ENCODE measurements around the gene ANKDD1A. TPM values are rescaled to one million over a fixed set of nuclear protein-coding genes. Genes with fewer than 3 reads are reported as not detected.

The ANKDD1A gene
- total RNA-seq, 1 donor from 2014 or later = 6.8 TPM

- H3K27ac Mint-ChIP-seq (ENCODE audit: unreplicated experiment) = no peak overlapping the region
Measured at GRCh38 chr15:64917211-64917610, 5.5 kb downstream of the ANKDD1A start.

GRCh38 chr15:64919721-64920120, 8.0 kb downstream of the ANKDD1A start:
- TF ChIP-seq CTCF (IDR thresholded peaks at IDR 0.05; ENCODE audit: partially characterized antibody, unreplicated experiment) = no peak
- Mint-ChIP-seq H3K4me3 (ENCODE audit: unreplicated experiment) (no peak overlapping the region), H3K9me3 (ENCODE audit: unreplicated experiment) (peaks cover 6% of the 10 kb centered on the region), H3K27me3 (ENCODE audit: unreplicated experiment) (peaks cover 10% of the 10 kb centered on the region), H3K4me1 (ENCODE audit: low read depth, unreplicated experiment) (peaks cover 11% of the 10 kb centered on the region), H3K36me3 (ENCODE audit: unreplicated experiment) (no peaks in the 10 kb centered on the region), H3K27ac (ENCODE audit: unreplicated experiment) (no peak overlapping the region)
- no peak for DNase-seq

More at GRCh38 chr15:64917211-64917610, 5.5 kb downstream of the ANKDD1A start:
- Mint-ChIP-seq H3K4me3 (ENCODE audit: unreplicated experiment) (no peak overlapping the region), H3K4me1 (ENCODE audit: low read depth, unreplicated experiment) (peaks cover 13% of the 10 kb centered on the region), H3K36me3 (ENCODE audit: unreplicated experiment) (no peaks in the 10 kb centered on the region), H3K9me3 (ENCODE audit: unreplicated experiment) (peaks cover 6% of the 10 kb centered on the region), H3K27me3 (ENCODE audit: unreplicated experiment) (peaks cover 18% of the 10 kb centered on the region)
- DNase-seq = no peak
- no peak for TF ChIP-seq CTCF (IDR thresholded peaks at IDR 0.05; ENCODE audit: partially characterized antibody, unreplicated experiment)

- peaks cover 8% of the 10 kb centered on the region for H3K9me3 Mint-ChIP-seq (ENCODE audit: unreplicated experiment)
- no peaks in the 10 kb centered on the region for H3K36me3 Mint-ChIP-seq (ENCODE audit: unreplicated experiment)
- H3K27me3 Mint-ChIP-seq (ENCODE audit: unreplicated experiment) = peaks cover 3% of the 10 kb centered on the region
- no peak overlapping the region for H3K4me3 Mint-ChIP-seq (ENCODE audit: unreplicated experiment)
- peaks cover 4% of the 10 kb centered on the region for H3K4me1 Mint-ChIP-seq (ENCODE audit: low read depth, unreplicated experiment)
- no peak for TF ChIP-seq CTCF (IDR thresholded peaks at IDR 0.05; ENCODE audit: partially characterized antibody, unreplicated experiment)
- no peak for DNase-seq
- H3K27ac Mint-ChIP-seq (ENCODE audit: unreplicated experiment) = no peak overlapping the region
Measured at GRCh38 chr15:64921711-64922110, 10.0 kb downstream of the ANKDD1A start.

- H3K4me3 Mint-ChIP-seq (ENCODE audit: unreplicated experiment) = no peak overlapping the region
- peaks cover 3% of the 10 kb centered on the region for H3K27me3 Mint-ChIP-seq (ENCODE audit: unreplicated experiment)
- no peak overlapping the region for H3K27ac Mint-ChIP-seq (ENCODE audit: unreplicated experiment)
- H3K36me3 Mint-ChIP-seq (ENCODE audit: unreplicated experiment) = no peaks in the 10 kb centered on the region
- H3K4me1 Mint-ChIP-seq (ENCODE audit: low read depth, unreplicated experiment) = no peaks in the 10 kb centered on the region
- peaks cover 6% of the 10 kb centered on the region for H3K9me3 Mint-ChIP-seq (ENCODE audit: unreplicated experiment)
- TF ChIP-seq CTCF (IDR thresholded peaks at IDR 0.05; ENCODE audit: partially characterized antibody, unreplicated experiment) = no peak
- DNase-seq = no peak
Measured at GRCh38 chr15:64923546-64923945, 11.8 kb downstream of the ANKDD1A start.

- H3K9me3 Mint-ChIP-seq (ENCODE audit: unreplicated experiment) = peaks cover 6% of the 10 kb centered on the region
- peaks cover 4% of the 10 kb centered on the region for H3K4me1 Mint-ChIP-seq (ENCODE audit: low read depth, unreplicated experiment)
- H3K27me3 Mint-ChIP-seq (ENCODE audit: unreplicated experiment) = peaks cover 4% of the 10 kb centered on the region
- TF ChIP-seq CTCF (IDR thresholded peaks at IDR 0.05; ENCODE audit: partially characterized antibody, unreplicated experiment) = no peak
- no peaks in the 10 kb centered on the region for H3K36me3 Mint-ChIP-seq (ENCODE audit: unreplicated experiment)
- peak overlapping the region; percentile 4 for H3K27ac Mint-ChIP-seq (ENCODE audit: unreplicated experiment)
- H3K4me3 Mint-ChIP-seq (ENCODE audit: unreplicated experiment) = no peak overlapping the region
- DNase-seq = no peak
Measured at GRCh38 chr15:64925335-64926330, 13.9 kb downstream of the ANKDD1A start.

Measured in glutamatergic neuron (in vitro differentiated cells).